IPS DF 4.7 (cell line): Measurements from ENCODE around the gene PKNOX1.
"Not testable (repeated sequence)": the region's sequence is repeated elsewhere in the genome, so short reads cannot be mapped to it uniquely, and the experiment has no call there.

Source experiments
- DNase-seq: peaks from one replicate; pipeline ENCODE4 v3.0.0-alpha.2; 2013; ENCODE audit warnings: low spot score; ENCODE audit errors: extremely low read depth

PKNOX1 gene

DNA sequence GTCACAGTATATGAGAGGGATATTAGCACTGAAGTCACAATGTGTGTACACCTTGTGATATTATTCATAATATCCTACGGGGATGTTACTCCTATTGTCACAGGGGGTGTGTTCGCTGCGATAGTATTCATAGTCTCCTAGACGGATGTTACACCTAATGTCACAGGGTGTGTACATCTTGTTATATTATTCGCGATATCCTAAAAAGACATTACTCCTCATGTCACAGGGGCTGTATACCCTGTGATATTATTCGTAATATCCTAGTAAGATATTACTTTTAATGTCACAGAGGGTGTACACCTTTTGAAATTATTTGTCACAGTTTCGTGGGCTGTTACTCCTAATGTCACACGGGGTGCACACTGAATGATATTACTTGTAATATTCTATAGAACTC is 23.2 kb upstream of the PKNOX1 start:
- not testable (repeated sequence) for DNase-seq

DNA sequence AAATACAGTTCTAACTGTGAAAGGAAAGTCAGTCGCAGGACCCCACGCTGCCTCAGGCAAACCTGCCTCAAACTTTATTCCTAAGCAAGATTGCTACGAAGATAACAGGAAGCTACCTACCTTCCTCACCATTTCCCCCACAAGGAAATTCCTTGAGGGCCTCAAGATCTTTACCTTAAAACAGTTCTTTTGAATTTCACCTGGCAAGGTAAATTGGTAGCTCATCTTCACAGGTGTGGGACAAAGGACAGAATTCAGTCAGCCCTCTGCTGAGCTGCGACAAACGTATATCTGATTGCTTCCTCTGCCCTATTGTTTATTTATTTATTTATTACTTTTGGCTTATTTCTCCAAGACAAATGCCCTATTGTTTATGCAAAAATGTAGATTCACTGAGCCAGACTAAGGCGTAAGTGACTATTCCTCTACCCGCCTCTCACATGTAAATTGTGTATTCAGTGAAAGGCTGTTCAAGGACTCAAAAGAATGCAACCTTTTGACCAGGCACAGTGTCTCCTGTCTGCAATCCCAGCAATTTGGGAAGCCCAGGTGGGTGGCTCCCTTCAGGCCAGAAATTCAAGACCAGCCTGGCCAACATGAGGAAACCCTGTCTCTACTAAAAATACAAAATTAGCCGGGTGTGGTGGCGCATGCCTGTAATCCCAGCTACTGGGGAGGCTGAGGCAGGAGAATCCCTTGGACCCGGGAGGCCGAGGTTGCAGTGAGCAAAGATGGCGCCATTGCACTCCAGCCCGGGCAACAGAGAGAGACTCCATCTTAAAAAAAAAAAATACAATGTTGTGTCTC is 17.3 kb upstream of the PKNOX1 start:
- no peak for DNase-seq

- not testable (repeated sequence) for DNase-seq
Measured at GRCh38 chr21:42958122-42958521, 16.2 kb upstream of the PKNOX1 start.

GRCh38 chr21:42959728-42960127 is 14.6 kb upstream of the PKNOX1 start:
- DNase-seq = no peak

GRCh38 chr21:42962380-42963007 is 11.9 kb upstream of the PKNOX1 start:
- DNase-seq = no peak

DNA sequence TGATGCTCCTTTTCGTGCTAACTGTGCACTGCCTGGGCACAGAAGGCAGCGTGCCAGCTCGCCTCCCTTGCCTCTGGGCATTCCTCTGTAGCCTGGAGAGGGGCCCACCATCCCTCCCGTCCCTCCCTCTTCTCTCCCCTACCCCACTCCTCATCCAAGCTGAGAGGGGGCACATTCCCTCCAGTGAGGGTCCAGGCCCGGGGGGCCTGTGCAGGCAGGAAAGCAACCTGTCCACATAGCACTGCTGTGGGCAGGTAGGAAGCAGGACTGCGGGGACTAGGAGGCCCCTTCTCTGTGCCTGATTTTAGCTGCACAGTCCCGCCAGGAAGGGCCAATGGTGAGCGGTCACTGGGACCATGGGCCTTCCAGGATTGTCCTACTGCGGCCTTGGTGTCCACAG is 10.3 kb upstream of the PKNOX1 start:
- DNase-seq = no peak

DNA sequence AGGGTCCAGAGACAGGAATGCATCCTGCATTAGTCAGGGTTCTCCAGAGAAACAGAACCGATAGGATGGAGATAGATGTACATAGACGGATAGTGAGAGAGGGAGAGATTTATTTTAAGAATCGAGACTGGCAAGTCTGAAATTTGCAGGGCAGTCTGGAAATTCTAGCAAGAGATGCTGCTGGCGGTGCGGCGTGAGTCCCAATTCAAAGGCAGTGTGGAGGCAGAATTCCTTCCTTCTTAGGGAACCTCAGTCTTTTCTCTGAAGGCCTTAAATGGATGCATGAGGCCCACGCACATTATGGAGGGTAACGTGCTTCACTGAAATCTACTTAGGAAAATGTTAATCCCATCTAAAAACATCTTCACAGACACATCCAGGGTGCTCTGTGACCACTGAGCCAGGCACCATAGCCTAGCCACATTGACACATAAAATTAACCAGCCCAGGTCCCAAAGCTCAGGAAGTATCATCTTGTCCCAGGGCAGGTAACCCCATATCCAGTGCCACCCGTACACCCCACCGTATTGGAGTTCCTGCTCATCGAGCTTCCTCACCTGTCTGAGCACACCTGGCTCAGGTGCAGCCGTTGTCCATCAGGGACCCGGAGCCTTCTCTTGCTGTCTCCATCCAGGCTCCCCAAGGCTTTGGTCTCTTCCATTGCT is 9.7 kb upstream of the PKNOX1 start:
- no peak for DNase-seq

GRCh38 chr21:42965211-42965560 is 9.2 kb upstream of the PKNOX1 start:
- no peak for DNase-seq

DNA sequence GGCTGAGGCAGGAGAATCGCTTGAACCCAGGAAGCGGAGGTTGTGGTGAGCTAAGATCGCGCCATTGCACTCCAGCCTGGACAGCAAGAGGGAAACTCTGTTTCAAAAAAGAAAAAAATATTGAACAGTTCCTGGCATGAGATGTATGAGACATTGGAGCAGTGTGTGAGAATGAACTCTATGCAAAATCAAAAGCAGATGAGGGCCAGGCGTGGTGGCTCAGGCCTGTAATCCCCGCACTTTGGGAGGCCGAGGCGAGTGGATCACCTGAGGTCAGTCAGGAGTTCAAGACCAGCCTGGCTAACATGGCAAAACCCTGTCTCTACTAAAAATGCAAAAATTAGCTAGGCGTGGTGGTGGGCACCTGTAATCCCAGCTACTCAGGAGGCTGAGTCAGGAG is 6.7 kb upstream of the PKNOX1 start:
- not testable (repeated sequence) for DNase-seq

DNA sequence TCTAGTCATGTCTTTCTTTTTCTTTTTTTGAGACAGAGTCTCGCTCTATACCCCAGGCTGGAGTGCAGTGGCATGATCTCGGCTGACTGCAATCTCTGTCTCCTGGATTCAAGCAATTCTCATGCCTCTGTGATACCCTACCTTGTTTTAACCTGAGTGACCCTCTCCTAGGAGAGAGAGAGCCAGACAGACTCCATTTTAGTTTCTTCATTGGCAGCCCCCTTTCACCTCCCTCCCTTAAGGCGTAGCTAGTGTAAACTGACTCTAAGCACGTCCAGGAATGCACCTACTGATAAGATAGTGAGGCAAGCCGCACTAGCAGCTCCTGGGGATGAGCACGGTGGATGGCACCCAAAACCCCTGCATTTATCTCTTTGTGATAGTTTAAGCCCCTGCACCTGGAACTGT is 5.2 kb upstream of the PKNOX1 start:
- DNase-seq = no peak

- DNase-seq = no peak
Measured at GRCh38 chr21:42970946-42971653, 3.3 kb upstream of the PKNOX1 start.

GRCh38 chr21:42971897-42972275 is 2.5 kb upstream of the PKNOX1 start:
- no peak for DNase-seq

GRCh38 chr21:42973309-42973990 is 912 bp upstream of the PKNOX1 start:
- DNase-seq = no peak

- no peak for DNase-seq
Measured at GRCh38 chr21:42974832-42975820, 764 bp downstream of the PKNOX1 start.

GRCh38 chr21:42975886-42976608 is 1.7 kb downstream of the PKNOX1 start:
- no peak for DNase-seq

GRCh38 chr21:42980312-42981213 is 6.2 kb downstream of the PKNOX1 start:
- no peak for DNase-seq

DNA sequence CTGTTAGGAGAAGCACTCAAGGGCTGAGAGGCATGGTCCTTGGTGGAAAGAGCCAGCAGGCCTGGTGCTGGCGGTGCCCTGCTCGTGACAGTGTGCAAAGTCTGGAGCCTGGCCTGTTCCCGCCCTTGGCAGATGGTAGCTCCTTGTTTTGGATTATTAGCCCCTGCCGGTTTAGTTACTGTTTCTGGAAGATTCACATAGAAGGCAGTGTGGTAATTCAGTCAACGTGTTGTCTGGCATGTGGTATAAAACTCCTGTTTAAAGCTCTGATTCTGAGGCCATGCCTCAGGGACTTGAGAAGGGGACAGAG is 6.8 kb downstream of the PKNOX1 start:
- no peak for DNase-seq

GRCh38 chr21:42981862-42982261 is 7.5 kb downstream of the PKNOX1 start:
- DNase-seq = no peak

DNA sequence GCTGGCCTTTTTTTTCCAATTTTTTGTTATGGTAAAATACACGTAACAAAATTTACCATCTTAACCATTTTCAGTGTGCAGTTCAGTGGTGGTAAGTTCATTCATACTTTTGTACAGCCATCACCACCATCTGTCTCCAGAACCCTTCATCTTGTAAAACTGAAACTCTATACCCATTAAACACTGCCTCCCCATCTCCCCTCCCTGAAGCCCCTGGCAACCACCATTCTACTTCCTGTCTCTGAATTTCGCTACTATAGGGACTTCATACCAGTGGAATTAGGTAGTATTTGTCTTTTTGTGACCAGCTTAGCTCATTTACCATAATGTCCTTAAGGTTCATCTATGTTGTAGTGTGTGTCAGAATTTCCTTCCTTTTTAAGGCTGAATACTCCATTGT is 8.7 kb downstream of the PKNOX1 start:
- DNase-seq = no peak
